HG03097 (cell line): ENCODE measurements around the gene C1orf53.

ENCODE experiments used
- ATAC-seq: cut with Tn5 transposase; IDR thresholded peaks from one replicate; pipeline ENCODE4 v1.9.1; 2021; ENCODE audit not compliant: unreplicated experiment, low FRiP score

C1orf53 gene

GRCh38 chr1:197907846-197908616, 5.6 kb downstream of the C1orf53 start:
- ATAC-seq = no peak

- ATAC-seq = no peak
Measured at GRCh38 chr1:197908716-197909220, 6.3 kb downstream of the C1orf53 start.

GRCh38 chr1:197909384-197909783, 7.0 kb downstream of the C1orf53 start:
- ATAC-seq = no peak

GRCh38 chr1:197910120-197910991, 7.9 kb downstream of the C1orf53 start:
- ATAC-seq = no peak

- no peak for ATAC-seq
Measured at GRCh38 chr1:197911111-197911856, 8.9 kb downstream of the C1orf53 start.

- ATAC-seq = no peak
Measured at GRCh38 chr1:197911857-197912696, 9.6 kb downstream of the C1orf53 start.

- no peak for ATAC-seq
Measured at GRCh38 chr1:197912739-197913494, 10.5 kb downstream of the C1orf53 start.

- ATAC-seq = no peak
Measured at GRCh38 chr1:197913495-197914276, 11.3 kb downstream of the C1orf53 start.

GRCh38 chr1:197914510-197914909, 12.1 kb downstream of the C1orf53 start:
- ATAC-seq = no peak

GRCh38 chr1:197915260-197915861, 12.9 kb downstream of the C1orf53 start:
- ATAC-seq = no peak

GRCh38 chr1:197915862-197916499, 13.6 kb downstream of the C1orf53 start:
- ATAC-seq = no peak

GRCh38 chr1:197916500-197916983, 14.1 kb downstream of the C1orf53 start:
- ATAC-seq = no peak

- no peak for ATAC-seq
Measured at GRCh38 chr1:197917805-197918651, 15.6 kb downstream of the C1orf53 start.

- ATAC-seq = no peak
Measured at GRCh38 chr1:197918807-197919345, 16.4 kb downstream of the C1orf53 start.

- no peak for ATAC-seq
Measured at GRCh38 chr1:197919346-197920066, 17.1 kb downstream of the C1orf53 start.

GRCh38 chr1:197920067-197920396, 17.6 kb downstream of the C1orf53 start:
- ATAC-seq = no peak
